Adrenal gland (tissue), 12 donors: ENCODE measurements around the gene WRAP53. TPM values are rescaled to one million over a fixed set of nuclear protein-coding genes. Genes with fewer than 3 reads are reported as not detected.

ENCODE experiments used
- DNase-seq, 7 donors: peaks; one replicate each; pipeline ENCODE4 v3.0.0-alpha.2; 2019 to 2020
- H3K27ac ChIP-seq, 5 donors: fragments of 200-600 bp; sonication (generic) in 4 of 5; 1 replicate in 3 of 5; 2 replicates in 2 of 5; pipeline versions ENCODE4 v1.5.1 to v1.8.0; 2016 to 2020; ENCODE audit warnings: mild to moderate bottlenecking in 1 of 5
- H3K27me3 ChIP-seq: fragments of 200-600 bp; 2 replicates; pipeline ENCODE4 v1.8.0; 2021
- H3K36me3 ChIP-seq, 2 donors: fragments of 200-600 bp; replicated peaks in 1 of 2; 1 replicate in 1 of 2; 2 replicates in 1 of 2; pipeline versions ENCODE4 v1.5.1 to v1.8.0; 2018 to 2022
- H3K4me1 ChIP-seq, 2 donors: fragments of 200-600 bp; replicated peaks in 1 of 2; 1 replicate in 1 of 2; 2 replicates in 1 of 2; pipeline versions ENCODE4 v1.5.1 to v1.8.0; 2018 to 2021
- H3K4me3 ChIP-seq, 4 donors: fragments of 200-600 bp; sonication (generic) in 3 of 4; one replicate each; pipeline ENCODE4 v1.5.1; 2016 to 2018
- H3K9me3 ChIP-seq, 3 donors: fragments of 200-600 bp; sonication (generic) in 1 of 3; replicated peaks in 1 of 3; 1 replicate in 2 of 3; 2 replicates in 1 of 3; pipeline versions ENCODE4 v1.5.1 to v1.8.0; 2016 to 2021
- CTCF ChIP-seq, 6 experiments: fragments of 450-650 bp in 4 of 6; fragments of 200-600 bp in 2 of 6; sonication (generic) in 1 of 6; IDR thresholded peaks; 1 replicate in 5 of 6; 2 replicates in 1 of 6; pipeline versions ENCODE4 v1.5.1 to v1.8.0; 2016 to 2021; ENCODE audit warnings: antibody characterized with exemption in 6 of 6, mild to moderate bottlenecking in 2 of 6, moderate library complexity in 1 of 6
- POLR2A ChIP-seq, 2 donors: fragments of 450-650 bp; IDR thresholded peaks; one replicate each; pipeline ENCODE4 v1.6.1; 2017; ENCODE audit warnings: antibody characterized with exemption in 2 of 2, mild to moderate bottlenecking in 2 of 2, moderate library complexity in 1 of 2
- WGBS, 4 donors: extraction: QIAGEN DNeasy Blood & Tissue Kit in 2 of 4; methylation state at CpG; one replicate each; pipeline versions ENCODE4 v1.1.5 to v1.1.7; 2013 to 2017; 5-methylcytosine and 5-hydroxymethylcytosine counted together
- intact Hi-C, 2 donors: fragments of 100-400 bp; cut with DNase I; formaldehyde crosslinking; loops; one replicate each; pipeline versions ENCODE4 v1.14.1 to v1.15.0; 2022 to 2023
- polyA plus RNA-seq, 3 donors: library from polyadenylated mRNA; stranded (reverse); fragments of 200-250 nt in 2 of 3; fragments of 350-450 nt in 1 of 3; fragmentation: Illumina TruSeq in 1 of 3; extraction: RNeasy Lipid Tissue Mini Kit (QIAGEN cat#74804) in 1 of 3; gene quantifications; one replicate each; pipeline ENCODE4 v1.2.3, GENCODE V29; 2013 to 2014
- total RNA-seq, 9 donors: library from RNA; depleted of rRNA in 4 of 9; stranded (reverse); fragments of >200 nt in 4 of 9; fragments of 120-200 nt in 1 of 9; fragmentation: NEBNext Ultra II Directional in 1 of 9; extraction: Animal tissue kit (Norgen Biotek cat#: 25700) in 1 of 9; gene quantifications; one replicate each; pipeline versions ENCODE4 v1.1.0 to v1.2.4, GENCODE V29; 2013 to 2023
- donor health status: healthy with polysubstance abuse.
- donor health status: Bipolar disorder and iron deficiency.
- donor health status: DM: yes; HTN: yes; CAD: no.
- donor health status: DM: no; HTN: no; CAD: no.
- donor health status: DM: no; HTN: no; CAD: no.
- donor health status: DM: yes; HTN: yes; CAD: no.

WRAP53 gene
- total and polyA plus RNA-seq, 12 donors = 3.4 to 31.0 (median 6.8) TPM

- Histone ChIP-seq H3K4me1 (no peaks in the 10 kb centered on the region), H3K27ac (no peak overlapping the region), H3K27me3 (peaks cover 18% of the 10 kb centered on the region), H3K9me3 (no peaks in the 10 kb centered on the region), H3K36me3 (no peaks in the 10 kb centered on the region), H3K4me3 (no peak overlapping the region)
- intact Hi-C loops = no loop called here
- DNase-seq = no peak
- TF ChIP-seq POLR2A (IDR thresholded peaks at IDR 0.05) (no peak), CTCF (IDR thresholded peaks at IDR 0.05) (no peak)
- WGBS, 4 donors = 49 to 74% (median 60%) methylated on average over 1 of the region's 1 CpG
Measured at GRCh38 chr17:7729816-7730215, 41.5 kb downstream of the WRAP53 start.

GRCh38 chr17:7732981-7733539 lies 44.8 kb downstream of the WRAP53 start:
- no peak for DNase-seq
- H3K27me3 ChIP-seq = peaks cover 12% of the 10 kb centered on the region

GRCh38 chr17:7737601-7738000 lies 49.3 kb downstream of the WRAP53 start:
- Histone ChIP-seq H3K27ac (no peak overlapping the region), H3K4me3 (no peak overlapping the region), H3K27me3 (peaks cover 11% of the 10 kb centered on the region), H3K9me3 (no peaks in the 10 kb centered on the region), H3K4me1 (no peaks in the 10 kb centered on the region), H3K36me3 (no peaks in the 10 kb centered on the region)
- TF ChIP-seq CTCF (IDR thresholded peaks at IDR 0.05) (no peak), POLR2A (IDR thresholded peaks at IDR 0.05) (no peak)
- WGBS, 4 donors = 80 to 91% (median 82%) methylated on average over 5 of the region's 5 CpGs
- intact Hi-C loops = no loop called here
- no peak for DNase-seq

More at GRCh38 chr17:7732981-7733539, 44.8 kb downstream of the WRAP53 start:
- TF ChIP-seq POLR2A (IDR thresholded peaks at IDR 0.05) = no peak
- TF ChIP-seq CTCF (IDR thresholded peaks at IDR 0.05) = no peak
- intact Hi-C loops = no loop called here
- no peaks in the 10 kb centered on the region for H3K36me3 ChIP-seq
- WGBS, 4 donors = 86 to 90% (median 88%) methylated on average over 12 to 14 of the region's 14 CpGs
- H3K9me3 ChIP-seq = no peaks in the 10 kb centered on the region
- H3K4me3 ChIP-seq = no peak overlapping the region
- H3K4me1 ChIP-seq = no peaks in the 10 kb centered on the region
- no peak overlapping the region for H3K27ac ChIP-seq

GRCh38 chr17:7739746-7740145 lies 51.5 kb downstream of the WRAP53 start:
- Histone ChIP-seq H3K4me1 (no peaks in the 10 kb centered on the region), H3K36me3 (no peaks in the 10 kb centered on the region), H3K27me3 (peaks cover 16% of the 10 kb centered on the region), H3K4me3 (no peak overlapping the region), H3K9me3 (no peaks in the 10 kb centered on the region), H3K27ac (no peak overlapping the region)
- 65 to 74% (median 67%) methylated on average over 14 of the region's 14 CpGs for WGBS, 4 donors
- intact Hi-C loops = no loop called here
- DNase-seq = no peak
- TF ChIP-seq POLR2A (IDR thresholded peaks at IDR 0.05) (no peak), CTCF (IDR thresholded peaks at IDR 0.05) (no peak)
